GM12891 (cell line): ENCODE measurements around the gene DCBLD2.
"Not testable (repeated sequence)": the region's sequence is repeated elsewhere in the genome, so short reads cannot be mapped to it uniquely, and the experiment has no call there.

Experiments
- DNase-seq: peaks from one replicate; pipeline ENCODE4 v3.0.0; 2011; ENCODE audit warnings: low spot score; ENCODE audit not compliant: insufficient read length
- FAIRE-seq: peaks from 2 replicates; lab custom pipeline; 2011; peaks lifted over from hg19 to GRCh38; lab: Jason Lieb, UNC
- PAX5 ChIP-seq: IDR thresholded peaks from 2 replicates; pipeline ENCODE4 v1.6.1; 2011; ENCODE audit warnings: low read length, moderate library complexity, mild to moderate bottlenecking; ENCODE audit not compliant: insufficient read depth, severe bottlenecking
- POLR2A ChIP-seq: IDR thresholded peaks from 2 replicates; pipeline ENCODE4 v1.6.1; 2011; ENCODE audit warnings: low read depth, low read length, control low read depth
- POLR2AphosphoS5 ChIP-seq: IDR thresholded peaks from 2 replicates; pipeline ENCODE4 v1.6.1; 2011; ENCODE audit warnings: low read depth, low read length, control low read depth
- POU2F2 ChIP-seq: IDR thresholded peaks from 2 replicates; pipeline ENCODE4 v1.6.1; 2011; ENCODE audit warnings: low read depth, mild to moderate bottlenecking, control low read depth, low read length, moderate library complexity
- SPI1 ChIP-seq: IDR thresholded peaks from 2 replicates; pipeline ENCODE4 v1.6.1; 2011; ENCODE audit warnings: low read depth, low read length, control low read depth
- TAF1 ChIP-seq: IDR thresholded peaks from 2 replicates; pipeline ENCODE4 v1.6.1; 2011; ENCODE audit warnings: low read depth, low read length, control low read depth

The DCBLD2 gene

DNA sequence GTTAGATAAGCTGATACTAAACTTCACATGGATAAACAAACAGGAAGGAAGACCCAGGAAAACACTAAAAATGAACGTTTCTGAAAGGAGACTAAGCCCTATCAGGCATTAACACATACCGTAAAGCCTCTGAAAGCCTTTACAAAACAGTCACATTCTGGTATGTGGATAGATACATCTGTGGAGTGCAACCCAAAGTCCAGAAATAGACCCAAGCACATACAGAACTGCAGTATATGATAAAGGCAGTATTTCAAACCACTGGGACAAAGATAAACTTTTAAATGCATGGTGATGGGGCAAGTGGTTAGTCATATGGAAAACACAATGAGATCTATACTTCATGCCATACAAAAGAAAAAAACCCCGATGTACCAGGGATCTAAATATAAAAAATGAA is 26.0 kb downstream of the DCBLD2 start:
- FAIRE-seq (no peak), DNase-seq (no peak)
- TF ChIP-seq POLR2A (no peak), PAX5 (no peak), POU2F2 (no peak), SPI1 (no peak), POLR2AphosphoS5 (no peak), TAF1 (no peak)

DNA sequence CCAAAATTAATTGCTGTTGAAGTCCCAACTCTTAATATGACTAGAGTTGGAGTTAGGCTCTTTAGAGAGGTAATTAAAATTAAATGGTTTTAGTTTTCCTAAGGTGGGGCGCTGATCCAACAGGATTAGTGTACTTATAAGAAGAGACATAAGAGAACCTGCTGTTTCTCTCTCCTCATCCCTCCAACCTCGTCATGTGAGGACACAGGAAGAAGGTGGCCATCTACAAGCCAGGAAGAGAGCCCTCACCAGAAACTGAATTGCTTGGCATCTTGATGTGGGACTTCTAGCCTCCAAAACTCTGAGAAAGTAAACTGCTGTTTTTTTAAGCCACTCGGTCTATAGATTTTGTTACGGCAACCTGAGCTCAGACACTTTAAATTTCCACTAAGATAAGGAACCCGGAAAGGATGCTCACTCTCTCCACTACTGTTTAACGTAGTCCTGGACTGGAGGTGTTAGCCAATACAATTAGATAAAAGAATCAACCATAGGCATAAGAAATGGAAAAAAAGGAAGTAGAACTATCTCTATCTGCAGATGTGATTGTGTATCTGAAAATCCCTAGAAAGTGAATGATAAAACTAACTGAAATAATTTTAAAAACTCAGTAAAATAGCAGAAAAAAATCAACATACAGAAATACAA is 26.8 kb downstream of the DCBLD2 start:
- DNase-seq (no peak), FAIRE-seq (no peak)
- TF ChIP-seq PAX5 = no peak
- TF ChIP-seq POLR2A = no peak
- TF ChIP-seq SPI1 = no peak
- no peak for TF ChIP-seq POU2F2
- TF ChIP-seq TAF1 = no peak
- no peak for TF ChIP-seq POLR2AphosphoS5

DNA sequence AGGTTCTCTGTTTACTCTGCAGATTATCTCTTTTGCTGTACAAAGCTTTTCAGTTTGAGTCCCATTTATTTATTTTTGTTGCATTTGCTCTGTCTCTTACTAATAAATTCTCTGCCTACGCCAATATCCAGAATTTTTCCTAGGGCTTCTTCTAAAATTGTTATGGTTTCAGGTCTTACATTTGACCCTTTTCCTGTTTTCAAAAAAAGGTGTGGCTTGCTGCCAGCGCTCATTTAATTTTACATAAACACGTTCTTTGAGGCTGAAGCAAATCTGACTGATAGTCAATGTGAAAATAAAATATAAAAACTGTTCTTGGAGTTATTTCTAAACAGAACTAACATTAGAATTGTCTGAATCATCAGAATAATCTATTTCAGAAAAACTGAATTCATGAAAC is 32.1 kb downstream of the DCBLD2 start:
- TF ChIP-seq SPI1 (no peak), POU2F2 (no peak), TAF1 (no peak), POLR2A (no peak), PAX5 (no peak), POLR2AphosphoS5 (no peak)
- DNase-seq = no peak
- no peak for FAIRE-seq

DNA sequence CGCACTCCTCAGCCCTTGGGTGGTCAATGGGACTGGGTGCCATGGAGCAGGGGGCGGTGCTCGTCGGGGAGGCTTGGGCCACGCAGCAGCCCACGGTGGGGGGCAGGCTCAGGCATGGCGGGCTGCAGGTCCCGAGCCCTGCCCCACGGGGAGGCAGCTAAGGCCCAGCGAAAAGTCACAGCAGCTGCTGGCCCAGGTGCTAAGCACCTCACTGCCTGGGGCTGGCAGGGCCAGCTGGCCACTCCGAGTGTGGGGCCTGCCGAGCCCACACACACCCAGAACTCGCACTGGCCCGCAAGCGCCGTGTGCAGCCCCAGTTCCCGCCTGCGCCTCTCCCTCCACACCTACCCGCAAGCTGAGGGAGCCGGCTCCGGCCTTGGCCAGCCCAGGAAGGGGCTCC is 43.5 kb downstream of the DCBLD2 start:
- FAIRE-seq, DNase-seq: not testable (repeated sequence)

DNA sequence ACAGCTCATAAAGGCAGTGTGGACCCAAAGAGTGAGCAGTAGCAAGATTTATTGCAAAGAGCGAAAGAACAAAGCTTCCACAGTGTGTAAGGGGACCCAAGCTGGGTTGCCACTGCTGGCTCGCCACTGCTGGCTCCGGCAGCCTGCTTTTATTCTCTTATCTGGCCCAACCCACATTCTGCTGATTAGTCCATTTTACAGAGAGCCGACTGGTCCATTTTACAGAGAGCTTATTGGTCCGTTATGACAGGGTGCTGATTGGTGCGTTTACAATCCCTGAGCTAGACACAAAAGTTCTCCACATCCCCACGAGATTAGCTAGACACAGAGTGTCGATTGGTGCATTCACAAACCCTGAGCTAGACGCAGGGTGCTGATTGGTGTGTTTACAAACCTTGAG is 44.2 kb downstream of the DCBLD2 start:
- not testable (repeated sequence) for DNase-seq, FAIRE-seq

DNA sequence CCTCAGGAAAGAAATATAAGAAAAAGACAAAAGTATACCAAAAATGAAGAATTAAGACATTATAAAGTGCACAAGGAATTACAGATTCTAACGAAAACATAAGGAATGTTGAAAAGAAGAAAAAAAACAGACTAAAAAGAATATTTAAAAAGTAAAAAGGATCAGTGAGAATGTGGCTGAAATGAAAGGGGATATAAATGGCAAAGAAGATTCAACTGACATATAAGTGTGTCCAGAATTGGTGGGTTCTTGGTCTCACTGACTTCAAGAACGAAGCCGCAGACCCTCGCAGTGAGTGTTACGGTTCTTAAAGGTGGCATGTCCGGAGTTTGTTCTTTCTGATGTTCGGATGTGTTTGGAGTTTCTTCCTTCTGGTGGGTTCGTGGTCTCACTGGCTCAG is 44.8 kb downstream of the DCBLD2 start:
- DNase-seq = no peak
- no peak for FAIRE-seq
- TF ChIP-seq POLR2AphosphoS5 = no peak
- TF ChIP-seq PAX5 = no peak
- no peak for TF ChIP-seq POU2F2
- TF ChIP-seq TAF1 = no peak
- TF ChIP-seq SPI1 = no peak
- no peak for TF ChIP-seq POLR2A

DNA sequence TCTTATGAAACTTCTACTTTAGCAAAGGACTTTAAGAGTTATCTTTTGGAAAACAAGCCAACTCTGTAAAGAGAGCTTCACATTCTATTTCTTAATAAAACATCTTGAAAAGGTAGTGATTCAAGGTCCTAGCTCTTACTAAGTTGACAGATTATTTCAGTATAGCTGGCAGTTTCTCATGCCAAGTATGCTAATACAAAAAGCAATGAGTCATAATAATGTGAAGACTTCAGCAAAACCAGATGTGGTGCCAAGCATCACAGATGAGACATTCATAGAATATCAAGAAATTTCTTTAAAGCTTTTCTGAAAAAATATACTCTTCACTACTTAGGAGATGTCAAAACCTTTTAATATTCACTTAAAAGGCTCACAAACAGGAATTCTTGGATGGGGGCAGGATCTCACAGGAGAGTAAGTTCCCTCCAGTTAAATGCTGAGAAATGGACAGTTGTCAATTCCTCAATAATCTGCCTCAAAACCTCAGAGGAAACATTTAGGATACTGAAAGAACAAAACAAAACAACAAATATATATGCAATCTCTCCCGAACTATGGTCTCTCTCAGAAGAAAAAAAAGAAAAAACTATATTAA is 45.6 kb downstream of the DCBLD2 start:
- no peak for DNase-seq
- no peak for TF ChIP-seq TAF1
- no peak for TF ChIP-seq SPI1
- TF ChIP-seq POLR2A = no peak
- FAIRE-seq = no peak

DNA sequence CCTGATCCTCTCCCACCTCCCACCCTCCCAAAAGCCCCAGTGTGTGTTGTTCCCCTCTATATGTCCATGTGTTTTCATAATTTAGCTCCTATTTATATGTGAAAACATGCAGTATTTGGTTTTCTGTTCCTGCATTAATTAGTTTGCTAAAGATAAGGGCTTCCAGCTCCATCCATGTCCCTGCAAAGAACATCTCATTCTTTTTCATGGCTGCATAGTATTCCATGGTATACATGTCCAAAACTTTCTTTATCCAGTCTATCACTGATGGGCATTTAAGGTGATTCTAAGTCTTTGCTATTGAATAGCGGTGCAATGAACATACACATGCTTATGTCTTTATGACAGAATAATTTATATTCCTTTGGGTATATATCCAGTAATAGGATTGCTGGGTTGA is 53.4 kb downstream of the DCBLD2 start:
- TF ChIP-seq SPI1 (no peak), POLR2A (no peak), POU2F2 (no peak), TAF1 (no peak), PAX5 (no peak), POLR2AphosphoS5 (no peak)
- DNase-seq (no peak), FAIRE-seq (no peak)

DNA sequence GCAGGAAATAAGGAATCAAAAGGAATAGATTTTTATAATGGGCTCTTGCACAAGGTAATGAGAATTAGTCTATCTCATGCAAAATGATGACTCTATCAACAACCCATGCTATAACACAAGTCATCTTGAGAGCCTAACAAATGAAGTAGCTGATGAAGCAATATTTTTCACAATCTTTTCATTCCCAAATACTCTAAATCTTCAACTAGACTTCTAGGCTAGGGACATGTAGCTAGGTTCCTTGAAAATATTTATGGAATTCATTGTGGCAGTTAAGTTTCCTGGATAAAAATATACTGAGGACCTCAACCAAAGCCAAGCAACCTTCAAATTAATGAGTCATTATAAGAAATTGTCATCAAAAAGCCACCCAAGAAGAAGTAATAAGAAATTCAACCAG is 55.4 kb downstream of the DCBLD2 start:
- TF ChIP-seq POLR2AphosphoS5 = no peak
- TF ChIP-seq PAX5 = no peak
- TF ChIP-seq TAF1 = no peak
- TF ChIP-seq POLR2A = no peak
- TF ChIP-seq POU2F2 = no peak
- TF ChIP-seq SPI1 = no peak
- no peak for FAIRE-seq
- DNase-seq = no peak

DNA sequence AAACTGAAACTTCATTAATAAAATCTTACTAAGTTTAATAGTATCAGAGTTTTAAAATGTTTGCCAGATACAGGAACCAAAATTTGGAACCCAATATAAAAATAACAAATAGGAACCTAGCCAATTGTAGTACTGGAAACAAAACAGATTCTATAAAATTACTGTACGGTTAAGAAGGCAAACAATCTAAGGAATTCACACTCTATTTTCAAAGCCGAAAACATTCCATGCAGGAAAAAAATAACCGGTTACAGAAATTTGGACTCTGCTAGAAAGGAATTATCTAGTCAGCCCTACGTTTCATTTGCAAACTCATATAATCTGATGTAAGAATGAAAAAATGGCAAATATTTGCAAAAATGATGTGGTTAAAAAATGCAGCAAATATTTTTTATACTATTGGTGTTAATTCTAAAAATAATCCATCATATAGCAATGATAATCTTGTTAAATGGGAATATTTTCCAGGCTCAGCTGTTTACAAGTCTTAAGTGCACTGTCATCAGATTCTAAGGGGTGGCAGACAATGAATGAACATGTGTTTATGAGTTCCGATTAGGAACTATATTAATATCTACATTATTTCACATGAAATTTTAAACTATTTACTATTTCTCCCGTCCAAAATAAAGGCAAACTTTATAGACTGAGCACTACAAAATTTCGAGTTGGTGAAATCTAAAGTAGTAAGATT is 58.1 kb downstream of the DCBLD2 start:
- TF ChIP-seq POLR2AphosphoS5 = no peak
- no peak for FAIRE-seq
- DNase-seq = no peak

DNA sequence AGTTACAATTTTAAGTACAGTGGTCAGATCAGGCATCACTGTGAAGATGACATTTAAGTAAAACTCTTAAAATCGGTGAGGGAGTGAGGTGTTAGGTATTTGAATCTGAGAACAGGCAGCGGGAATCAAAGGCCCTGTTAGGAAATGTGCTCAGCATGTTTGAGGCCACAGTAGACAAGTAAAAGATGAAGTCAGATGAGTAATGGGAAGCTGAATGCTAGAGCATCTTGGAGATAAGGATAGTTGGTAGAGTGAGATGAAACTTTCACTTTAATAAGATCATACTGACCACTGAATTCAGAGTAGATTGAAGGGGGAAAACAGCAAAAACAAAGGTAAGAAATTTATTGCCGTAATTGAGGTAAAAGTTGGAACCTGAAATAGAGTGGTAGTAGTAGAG is 61.6 kb downstream of the DCBLD2 start:
- TF ChIP-seq POLR2AphosphoS5 = no peak
- TF ChIP-seq PAX5 = no peak
- TF ChIP-seq POU2F2 = no peak
- TF ChIP-seq SPI1 = no peak
- no peak for TF ChIP-seq TAF1
- TF ChIP-seq POLR2A = no peak
- FAIRE-seq (no peak), DNase-seq (no peak)

DNA sequence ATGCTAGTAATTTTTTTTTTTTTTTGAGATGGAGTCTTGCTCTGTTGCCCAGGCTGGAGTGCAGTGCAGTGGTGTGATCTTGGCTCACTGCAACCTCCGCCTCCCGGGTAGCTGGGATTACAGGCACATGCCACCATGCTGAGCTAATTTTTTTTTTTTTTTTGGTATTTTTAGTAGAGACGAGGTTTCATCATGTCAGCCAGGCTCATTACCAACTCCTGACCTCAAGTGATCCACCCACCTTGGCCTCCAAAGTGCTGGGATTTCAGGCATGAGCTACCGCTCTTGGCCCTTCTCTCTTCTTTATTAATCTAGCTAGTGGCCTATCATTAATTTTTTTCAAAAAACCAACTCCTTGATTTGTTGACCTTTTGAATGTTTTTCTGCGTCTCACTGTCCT is 70.4 kb downstream of the DCBLD2 start:
- DNase-seq, FAIRE-seq: not testable (repeated sequence)
